Muscle layer of duodenum (tissue), 2 donors: ENCODE results near the gene TRIM72.
"Not testable (repeated sequence)": the region's sequence is repeated elsewhere in the genome, so short reads cannot be mapped to it uniquely, and the experiment has no call there.

ENCODE experiments used
- H3K27ac ChIP-seq: one replicate; pipeline ENCODE4 v1.7.0; 2013; ENCODE audit warnings: mild to moderate bottlenecking, low read length
- H3K27me3 ChIP-seq: one replicate; pipeline ENCODE4 v1.7.0; 2013; ENCODE audit warnings: low read depth, mild to moderate bottlenecking, control low read depth, low read length
- H3K36me3 ChIP-seq, 2 donors: one replicate each; pipeline ENCODE4 v1.7.0; 2013; ENCODE audit warnings: low read length in 2 of 2, control low read depth in 1 of 2, mild to moderate bottlenecking in 1 of 2; ENCODE audit not compliant: insufficient read depth in 2 of 2, control insufficient read depth in 1 of 2
- H3K4me1 ChIP-seq, 2 donors: one replicate each; pipeline ENCODE4 v1.7.0; 2013; ENCODE audit warnings: low read length in 2 of 2, mild to moderate bottlenecking in 2 of 2, control low read depth in 1 of 2, moderate library complexity in 1 of 2; ENCODE audit not compliant: insufficient read depth in 2 of 2, control insufficient read depth in 1 of 2
- H3K4me3 ChIP-seq, 2 donors: one replicate each; pipeline ENCODE4 v1.7.0; 2013; ENCODE audit warnings: low read length in 2 of 2, low read depth in 1 of 2, mild to moderate bottlenecking in 1 of 2
- H3K9me3 ChIP-seq, 2 donors: one replicate each; pipeline ENCODE4 v1.7.0; 2013; ENCODE audit warnings: low read length in 2 of 2, control low read depth in 1 of 2, mild to moderate bottlenecking in 1 of 2; ENCODE audit not compliant: control insufficient read depth in 1 of 2
- donor health status: healthy.

TRIM72 gene

DNA sequence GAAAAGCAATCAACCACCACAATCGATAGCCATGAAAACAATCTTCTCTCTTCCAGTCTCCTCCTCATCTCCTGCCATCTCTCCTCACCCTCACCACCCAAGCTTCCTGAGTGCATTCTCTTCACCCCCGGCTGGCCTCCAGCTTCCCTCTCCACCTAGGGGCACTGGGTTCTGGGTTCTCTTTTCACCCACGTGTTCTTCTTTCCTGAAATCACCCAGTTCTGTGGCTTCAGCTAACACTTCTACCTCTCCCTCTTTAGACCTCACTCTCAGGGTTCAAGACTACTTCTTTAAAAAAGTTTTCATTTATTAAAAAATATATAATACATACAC lies 54.1 kb downstream of the TRIM72 start:
- Histone ChIP-seq H3K4me3 (no peak overlapping the region), H3K4me1 (no peaks in the 10 kb centered on the region), H3K9me3 (no peaks in the 10 kb centered on the region), H3K36me3 (no peaks in the 10 kb centered on the region), H3K27ac (no peak overlapping the region), H3K27me3 (no peaks in the 10 kb centered on the region)

DNA sequence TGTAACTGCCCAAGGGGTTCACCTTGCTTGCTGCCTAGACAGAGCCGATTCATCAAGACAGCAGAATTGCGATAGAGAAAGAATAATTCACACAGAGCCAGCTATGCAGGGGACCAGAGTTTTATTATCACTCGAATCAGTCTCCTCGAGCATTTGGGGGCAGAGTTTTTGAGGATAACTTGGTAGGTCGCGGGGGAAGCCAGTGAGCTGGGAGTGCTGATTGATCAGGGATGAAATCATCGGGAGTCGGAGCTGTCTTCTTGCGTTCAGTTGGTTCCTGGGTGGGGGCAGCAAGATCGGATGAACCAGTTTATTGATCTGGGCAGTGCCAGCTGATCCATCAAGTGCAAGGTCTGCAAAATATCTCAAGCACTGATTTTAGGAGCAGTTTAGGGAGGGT lies 55.0 kb downstream of the TRIM72 start:
- Histone ChIP-seq H3K27me3 (no peaks in the 10 kb centered on the region), H3K9me3 (no peaks in the 10 kb centered on the region), H3K27ac (no peak overlapping the region), H3K4me1 (no peaks in the 10 kb centered on the region), H3K4me3 (no peak overlapping the region), H3K36me3 (no peaks in the 10 kb centered on the region)

- no peak overlapping the region for H3K4me3 ChIP-seq
- no peaks in the 10 kb centered on the region for H3K36me3 ChIP-seq
- H3K4me1 ChIP-seq: no peaks in the 10 kb centered on the region
- no peaks in the 10 kb centered on the region for H3K9me3 ChIP-seq
- H3K27ac ChIP-seq: no peak overlapping the region
- H3K27me3 ChIP-seq: no peaks in the 10 kb centered on the region
These were observed 55.6 kb downstream of the TRIM72 start for GRCh38 chr16:31269541-31269940.

GRCh38 chr16:31269973-31270372 lies 56.1 kb downstream of the TRIM72 start:
- H3K27me3 ChIP-seq, H3K4me3 ChIP-seq, H3K4me1 ChIP-seq, H3K36me3 ChIP-seq, H3K27ac ChIP-seq, H3K9me3 ChIP-seq: not testable (repeated sequence)

GRCh38 chr16:31270795-31271194 lies 56.9 kb downstream of the TRIM72 start:
- no peaks in the 10 kb centered on the region for H3K27me3 ChIP-seq
- no peak overlapping the region for H3K27ac ChIP-seq
- no peaks in the 10 kb centered on the region for H3K4me1 ChIP-seq
- H3K4me3 ChIP-seq: no peak overlapping the region
- H3K9me3 ChIP-seq: no peaks in the 10 kb centered on the region
- no peaks in the 10 kb centered on the region for H3K36me3 ChIP-seq

GRCh38 chr16:31271621-31272190 lies 57.8 kb downstream of the TRIM72 start:
- Histone ChIP-seq H3K9me3 (no peaks in the 10 kb centered on the region), H3K36me3 (no peaks in the 10 kb centered on the region)

GRCh38 chr16:31273187-31273586 lies 59.3 kb downstream of the TRIM72 start:
- Histone ChIP-seq H3K9me3 (no peaks in the 10 kb centered on the region), H3K4me3 (no peak overlapping the region), H3K27me3 (no peaks in the 10 kb centered on the region), H3K27ac (no peak overlapping the region), H3K36me3 (peaks cover 0 to 3% of the 10 kb centered on the region in 2 donors), H3K4me1 (no peaks in the 10 kb centered on the region)

More at GRCh38 chr16:31271621-31272190, 57.8 kb downstream of the TRIM72 start:
- Histone ChIP-seq H3K4me1 (no peaks in the 10 kb centered on the region), H3K27ac (no peak overlapping the region), H3K27me3 (no peaks in the 10 kb centered on the region), H3K4me3 (no peak overlapping the region)

DNA sequence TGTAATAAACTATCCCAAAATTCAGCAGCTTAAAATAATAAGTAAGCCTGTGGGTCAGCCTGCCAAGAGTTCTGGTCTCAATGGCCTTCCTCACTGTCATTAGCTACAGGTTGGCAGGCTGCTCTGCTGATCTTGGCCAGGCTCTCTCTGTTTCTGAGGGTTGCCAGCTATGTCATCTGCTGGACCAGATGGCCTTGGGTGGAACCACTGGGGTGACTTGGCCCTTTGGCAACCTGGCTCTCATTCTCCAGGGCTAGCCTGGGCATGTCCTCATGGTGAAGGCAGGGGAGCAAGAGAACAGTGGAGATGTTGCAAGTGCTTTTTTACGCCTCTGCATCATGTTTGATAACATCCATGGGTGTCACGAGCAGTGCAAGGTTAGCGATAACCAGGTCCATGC lies 59.8 kb downstream of the TRIM72 start:
- Histone ChIP-seq H3K9me3 (no peaks in the 10 kb centered on the region), H3K4me3 (no peak overlapping the region), H3K4me1 (no peaks in the 10 kb centered on the region), H3K27ac (no peak overlapping the region), H3K27me3 (no peaks in the 10 kb centered on the region), H3K36me3 (peaks cover 0 to 3% of the 10 kb centered on the region in 2 donors)

GRCh38 chr16:31274831-31275816 lies 61.2 kb downstream of the TRIM72 start:
- no peak overlapping the region for H3K27ac ChIP-seq
- peaks cover 0 to 3% of the 10 kb centered on the region in 2 donors for H3K36me3 ChIP-seq
- H3K4me3 ChIP-seq: no peak overlapping the region
- H3K27me3 ChIP-seq: no peaks in the 10 kb centered on the region
- H3K4me1 ChIP-seq: no peaks in the 10 kb centered on the region
- no peaks in the 10 kb centered on the region for H3K9me3 ChIP-seq

DNA sequence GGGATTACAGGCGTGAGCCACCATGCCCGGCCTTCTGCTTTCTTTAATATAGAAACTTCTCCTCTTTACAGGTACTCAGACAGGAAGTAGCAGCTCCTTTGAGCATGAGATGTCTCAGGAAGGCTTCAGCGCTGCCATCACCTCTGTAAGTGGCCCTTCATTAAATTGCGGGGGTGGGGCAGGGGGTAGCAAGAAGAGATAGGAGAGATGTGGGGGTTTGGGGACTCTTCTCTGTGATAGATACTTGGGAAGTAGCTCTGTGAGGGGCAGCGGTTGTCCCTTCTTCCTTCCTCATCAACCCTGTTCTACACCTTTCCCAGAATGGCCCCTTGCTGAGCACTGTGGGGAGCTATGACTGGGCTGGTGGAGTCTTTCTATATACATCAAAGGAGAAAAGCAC lies 62.7 kb downstream of the TRIM72 start:
- Histone ChIP-seq H3K9me3 (no peaks in the 10 kb centered on the region), H3K36me3 (peaks cover 0 to 3% of the 10 kb centered on the region in 2 donors), H3K4me3 (no peak overlapping the region), H3K27me3 (no peaks in the 10 kb centered on the region), H3K4me1 (no peaks in the 10 kb centered on the region), H3K27ac (no peak overlapping the region)

DNA sequence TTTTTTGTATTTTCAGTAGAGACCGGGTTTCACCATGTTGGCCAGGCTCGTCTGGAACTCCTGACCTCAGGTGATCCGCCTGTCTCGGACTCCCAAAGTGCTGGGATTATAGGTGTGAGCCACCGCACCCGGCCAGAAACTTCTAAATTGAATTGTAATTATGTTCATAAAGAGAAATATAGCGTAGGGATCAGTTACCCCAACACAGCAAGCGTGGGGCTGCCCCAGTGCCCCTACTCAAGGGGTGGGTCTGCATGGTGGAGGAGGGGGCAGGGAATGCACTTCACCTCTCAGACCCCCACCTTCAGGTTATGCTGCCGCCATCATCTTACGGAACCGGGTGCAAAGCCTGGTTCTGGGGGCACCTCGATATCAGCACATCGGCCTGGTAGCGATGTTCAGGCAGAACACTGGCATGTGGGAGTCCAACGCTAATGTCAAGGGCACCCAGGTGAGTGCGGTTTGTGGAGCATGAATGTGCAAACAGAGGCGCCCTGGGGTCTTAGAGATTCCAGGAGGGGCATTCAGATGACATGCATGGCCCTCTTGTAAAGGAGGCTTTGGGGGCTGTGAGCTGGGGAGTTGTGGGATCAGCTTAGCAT lies 63.8 kb downstream of the TRIM72 start:
- H3K9me3 ChIP-seq: no peaks in the 10 kb centered on the region
- no peaks in the 10 kb centered on the region for H3K27me3 ChIP-seq
- no peak overlapping the region for H3K4me3 ChIP-seq
- peaks cover 0 to 3% of the 10 kb centered on the region in 2 donors for H3K36me3 ChIP-seq
- no peaks in the 10 kb centered on the region for H3K4me1 ChIP-seq
- no peak overlapping the region for H3K27ac ChIP-seq
